GM23248 (cell line): ENCODE data around the gene COP1.

Experiments used
- EZH2 ChIP-seq: fragments of 200-600 bp; sonication (generic); IDR thresholded peaks from 2 replicates; pipeline ENCODE4 v1.6.1; 2018; ENCODE audit warnings: antibody characterized with exemption, mild to moderate bottlenecking; ENCODE audit not compliant: insufficient read depth, poor library complexity, severe bottlenecking
- EZH2phosphoT487 ChIP-seq: fragments of 200-600 bp; sonication (generic); IDR thresholded peaks from 2 replicates; pipeline ENCODE4 v1.6.1; 2018; ENCODE audit warnings: antibody characterized with exemption, moderate library complexity, mild to moderate bottlenecking, low read depth; ENCODE audit not compliant: insufficient read depth

GRCh38 chr1:175902281-175902680 lies 304.8 kb downstream of the COP1 start:
- TF ChIP-seq EZH2phosphoT487 (no peak), EZH2 (no peak)
